ENCODE measurements around the gene NUP93.

NUP93 gene

DNA sequence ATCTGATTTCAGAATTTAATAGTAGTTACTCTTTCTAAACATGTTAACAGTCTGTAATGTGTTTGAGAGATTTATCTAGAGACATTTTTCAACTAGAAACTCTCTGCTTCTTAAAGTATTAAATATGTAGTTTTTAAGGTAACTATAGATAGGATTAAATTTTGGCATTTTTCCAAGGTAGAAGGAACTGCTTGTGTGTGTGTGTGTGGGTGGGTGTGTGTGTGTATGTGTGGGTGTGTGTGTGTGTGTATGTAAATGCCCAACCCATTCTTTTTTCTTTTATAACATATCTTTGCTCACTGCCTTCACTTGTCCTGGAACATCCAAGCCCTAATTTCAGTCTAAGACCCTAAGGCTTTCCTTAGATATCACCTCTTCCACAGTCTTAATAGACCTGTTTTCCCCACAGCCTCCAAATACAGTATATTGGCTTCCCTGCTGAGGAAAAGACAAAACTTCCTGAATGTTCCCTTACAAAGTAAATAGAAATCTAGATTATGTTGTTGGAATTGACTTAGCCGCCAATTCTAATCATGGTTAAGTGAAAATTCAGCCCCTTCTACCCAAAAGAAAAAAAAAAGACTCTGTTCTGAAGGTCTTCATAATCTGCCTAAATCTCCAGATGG is 33.5 kb downstream of the NUP93 start:
- H3K27ac ChIP-seq (ENCODE audit: low read depth, low read length), result no peak overlapping the region
- no peak overlapping the region for H3K4me3 ChIP-seq (ENCODE audit: low read depth, low read length)
- peaks cover 14% of the 10 kb centered on the region for H3K36me3 ChIP-seq (ENCODE audit: insufficient read depth, low read length)
- H3K27me3 ChIP-seq (ENCODE audit: insufficient read depth, low read length), result no peaks in the 10 kb centered on the region
- H3K79me2 ChIP-seq (ENCODE audit: control insufficient read depth, insufficient read depth, low read length, unreplicated experiment), result no peaks in the 10 kb centered on the region
- no peak overlapping the region for H2AFZ ChIP-seq (ENCODE audit: low read length, unreplicated experiment)
- H3K4me1 ChIP-seq (ENCODE audit: control insufficient read depth, insufficient read depth, low read length, unreplicated experiment), result no peaks in the 10 kb centered on the region

- H2AFZ ChIP-seq (ENCODE audit: low read length, unreplicated experiment), result no peak overlapping the region
- H3K27me3 ChIP-seq (ENCODE audit: insufficient read depth, low read length), result no peaks in the 10 kb centered on the region
- peaks cover 3% of the 10 kb centered on the region for H3K36me3 ChIP-seq (ENCODE audit: insufficient read depth, low read length)
- H3K27ac ChIP-seq (ENCODE audit: low read depth, low read length), result no peak overlapping the region
- no peak overlapping the region for H3K4me3 ChIP-seq (ENCODE audit: low read depth, low read length)
- no peaks in the 10 kb centered on the region for H3K79me2 ChIP-seq (ENCODE audit: control insufficient read depth, insufficient read depth, low read length, unreplicated experiment)
- H3K4me1 ChIP-seq (ENCODE audit: control insufficient read depth, insufficient read depth, low read length, unreplicated experiment), result no peaks in the 10 kb centered on the region
Observed at GRCh38 chr16:56764835-56765234, 34.9 kb downstream of the NUP93 start.

GRCh38 chr16:56765949-56766348 is 36.0 kb downstream of the NUP93 start:
- Histone ChIP-seq H3K27ac (ENCODE audit: low read depth, low read length) (no peak overlapping the region), H3K27me3 (ENCODE audit: insufficient read depth, low read length) (no peaks in the 10 kb centered on the region), H2AFZ (ENCODE audit: low read length, unreplicated experiment) (no peak overlapping the region), H3K4me3 (ENCODE audit: low read depth, low read length) (no peak overlapping the region), H3K79me2 (ENCODE audit: control insufficient read depth, insufficient read depth, low read length, unreplicated experiment) (no peaks in the 10 kb centered on the region), H3K4me1 (ENCODE audit: control insufficient read depth, insufficient read depth, low read length, unreplicated experiment) (no peaks in the 10 kb centered on the region), H3K36me3 (ENCODE audit: insufficient read depth, low read length) (no peaks in the 10 kb centered on the region)

- no peaks in the 10 kb centered on the region for H3K4me1 ChIP-seq (ENCODE audit: control insufficient read depth, insufficient read depth, low read length, unreplicated experiment)
- no peaks in the 10 kb centered on the region for H3K36me3 ChIP-seq (ENCODE audit: insufficient read depth, low read length)
- no peak overlapping the region for H3K27ac ChIP-seq (ENCODE audit: low read depth, low read length)
- H3K4me3 ChIP-seq (ENCODE audit: low read depth, low read length), result no peak overlapping the region
- no peak overlapping the region for H2AFZ ChIP-seq (ENCODE audit: low read length, unreplicated experiment)
- peaks cover 6% of the 10 kb centered on the region for H3K79me2 ChIP-seq (ENCODE audit: control insufficient read depth, insufficient read depth, low read length, unreplicated experiment)
- H3K27me3 ChIP-seq (ENCODE audit: insufficient read depth, low read length), result no peaks in the 10 kb centered on the region
Observed at GRCh38 chr16:56767024-56767423, 37.1 kb downstream of the NUP93 start.

- Histone ChIP-seq H3K4me3 (ENCODE audit: low read depth, low read length) (no peak overlapping the region), H3K36me3 (ENCODE audit: insufficient read depth, low read length) (no peaks in the 10 kb centered on the region), H3K4me1 (ENCODE audit: control insufficient read depth, insufficient read depth, low read length, unreplicated experiment) (no peaks in the 10 kb centered on the region), H3K27ac (ENCODE audit: low read depth, low read length) (no peak overlapping the region), H3K27me3 (ENCODE audit: insufficient read depth, low read length) (no peaks in the 10 kb centered on the region), H3K79me2 (ENCODE audit: control insufficient read depth, insufficient read depth, low read length, unreplicated experiment) (peaks cover 19% of the 10 kb centered on the region), H2AFZ (ENCODE audit: low read length, unreplicated experiment) (no peak overlapping the region)
Observed at GRCh38 chr16:56769677-56770076, 39.7 kb downstream of the NUP93 start.

DNA sequence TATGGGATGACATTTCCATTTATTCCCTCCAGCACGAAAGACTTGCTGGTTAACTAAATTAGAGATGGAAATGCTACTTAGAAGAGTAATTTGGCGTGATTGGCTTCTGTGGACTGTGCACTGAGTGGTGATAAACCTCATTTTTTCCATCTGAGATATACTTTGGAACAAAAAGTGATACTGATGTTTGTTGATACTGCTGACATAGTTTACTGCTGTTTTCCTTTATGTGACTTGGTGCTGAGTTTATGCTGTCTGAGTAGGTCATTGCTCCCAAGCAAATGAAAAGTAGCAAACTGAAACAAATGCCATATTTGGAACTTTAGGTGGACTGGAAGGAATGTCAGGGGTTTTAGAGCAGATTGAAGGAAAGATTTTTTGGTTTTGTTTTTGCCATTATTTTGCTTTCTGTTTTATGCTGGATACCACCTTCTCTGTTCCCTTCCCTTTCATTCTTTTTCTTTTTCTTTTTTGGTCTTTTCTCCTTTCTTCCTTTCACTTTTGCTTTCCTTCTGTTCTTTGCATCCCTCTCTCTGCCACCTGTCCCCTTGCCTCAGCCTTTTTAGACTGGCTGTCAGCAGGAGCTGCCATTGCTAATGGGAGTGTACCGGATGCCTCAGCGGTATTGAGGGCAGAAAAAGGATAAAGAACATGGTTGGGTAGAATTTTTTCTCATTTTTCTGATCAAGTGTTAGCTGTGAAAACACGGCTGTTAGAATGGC is 41.8 kb downstream of the NUP93 start:
- Histone ChIP-seq H3K27me3 (ENCODE audit: insufficient read depth, low read length) (no peaks in the 10 kb centered on the region), H3K79me2 (ENCODE audit: control insufficient read depth, insufficient read depth, low read length, unreplicated experiment) (peaks cover 19% of the 10 kb centered on the region), H3K4me1 (ENCODE audit: control insufficient read depth, insufficient read depth, low read length, unreplicated experiment) (no peaks in the 10 kb centered on the region), H3K36me3 (ENCODE audit: insufficient read depth, low read length) (no peaks in the 10 kb centered on the region), H3K4me3 (ENCODE audit: low read depth, low read length) (peak overlapping the region; percentile 1; the same call in 1 of the 2 replicates), H2AFZ (ENCODE audit: low read length, unreplicated experiment) (no peak overlapping the region), H3K27ac (ENCODE audit: low read depth, low read length) (no peak overlapping the region)

- Histone ChIP-seq H3K36me3 (ENCODE audit: insufficient read depth, low read length) (no peaks in the 10 kb centered on the region), H3K27ac (ENCODE audit: low read depth, low read length) (no peak overlapping the region), H2AFZ (ENCODE audit: low read length, unreplicated experiment) (no peak overlapping the region), H3K27me3 (ENCODE audit: insufficient read depth, low read length) (no peaks in the 10 kb centered on the region), H3K4me1 (ENCODE audit: control insufficient read depth, insufficient read depth, low read length, unreplicated experiment) (no peaks in the 10 kb centered on the region), H3K4me3 (ENCODE audit: low read depth, low read length) (no peak overlapping the region), H3K79me2 (ENCODE audit: control insufficient read depth, insufficient read depth, low read length, unreplicated experiment) (peaks cover 21% of the 10 kb centered on the region)
Observed at GRCh38 chr16:56773532-56773931, 43.6 kb downstream of the NUP93 start.

DNA sequence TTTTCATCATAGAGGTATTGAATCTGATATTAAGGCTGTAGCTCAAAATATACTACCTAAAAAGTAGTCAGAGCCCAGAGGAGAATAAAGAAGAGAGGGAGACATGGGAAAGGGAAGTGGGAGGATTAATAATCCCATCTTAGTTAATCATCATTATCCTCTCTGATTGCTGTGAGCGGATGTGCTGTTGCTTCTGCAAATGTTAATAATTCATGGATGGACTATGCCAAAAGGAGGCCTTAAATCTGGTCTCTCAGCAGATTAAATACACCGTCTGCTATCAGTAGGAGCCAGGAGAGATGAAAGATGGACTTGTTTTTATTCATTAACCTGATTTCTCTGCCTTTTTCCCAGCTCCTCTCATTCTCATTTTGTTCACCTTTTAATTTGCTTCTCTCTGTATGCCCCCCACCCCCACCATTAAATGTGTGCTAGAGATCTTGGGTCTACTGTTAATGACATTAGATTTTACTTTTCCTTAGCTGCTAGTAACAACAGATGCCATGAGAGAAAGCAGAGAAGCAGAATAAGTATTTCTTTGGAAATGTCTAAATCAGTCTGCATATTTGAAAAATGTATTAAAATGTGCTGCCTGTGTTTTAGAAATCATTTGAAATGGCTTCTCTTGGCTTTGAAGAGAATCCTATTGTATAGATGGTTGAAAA is 44.2 kb downstream of the NUP93 start:
- Histone ChIP-seq H3K36me3 (ENCODE audit: insufficient read depth, low read length) (no peaks in the 10 kb centered on the region), H3K27me3 (ENCODE audit: insufficient read depth, low read length) (no peaks in the 10 kb centered on the region), H2AFZ (ENCODE audit: low read length, unreplicated experiment) (no peak overlapping the region), H3K4me1 (ENCODE audit: control insufficient read depth, insufficient read depth, low read length, unreplicated experiment) (no peaks in the 10 kb centered on the region), H3K27ac (ENCODE audit: low read depth, low read length) (no peak overlapping the region), H3K79me2 (ENCODE audit: control insufficient read depth, insufficient read depth, low read length, unreplicated experiment) (peaks cover 21% of the 10 kb centered on the region), H3K4me3 (ENCODE audit: low read depth, low read length) (no peak overlapping the region)

DNA sequence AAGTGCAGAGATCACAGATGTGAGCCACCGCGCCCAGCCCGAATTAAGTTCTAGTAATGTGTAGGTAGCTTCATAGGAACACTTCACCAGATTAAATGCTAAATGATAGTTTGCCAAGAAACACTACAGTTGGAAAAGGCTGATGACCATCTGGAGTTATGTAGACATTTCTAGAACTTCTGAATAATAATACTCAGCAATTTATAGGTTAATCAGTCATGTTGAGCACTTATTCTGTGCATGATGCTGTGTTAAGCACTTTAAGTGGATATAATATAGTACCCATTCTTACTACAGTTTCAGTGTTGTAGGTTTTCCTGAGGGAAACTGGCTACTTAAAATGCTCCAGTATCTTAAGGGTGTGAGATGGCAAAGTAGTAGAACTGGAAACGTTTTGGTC is 45.2 kb downstream of the NUP93 start:
- peaks cover 4% of the 10 kb centered on the region for H3K4me1 ChIP-seq (ENCODE audit: control insufficient read depth, insufficient read depth, low read length, unreplicated experiment)
- H3K4me3 ChIP-seq (ENCODE audit: low read depth, low read length), result no peak overlapping the region
- no peaks in the 10 kb centered on the region for H3K27me3 ChIP-seq (ENCODE audit: insufficient read depth, low read length)
- H3K79me2 ChIP-seq (ENCODE audit: control insufficient read depth, insufficient read depth, low read length, unreplicated experiment), result peaks cover 24% of the 10 kb centered on the region
- no peak overlapping the region for H3K27ac ChIP-seq (ENCODE audit: low read depth, low read length)
- no peak overlapping the region for H2AFZ ChIP-seq (ENCODE audit: low read length, unreplicated experiment)
- no peaks in the 10 kb centered on the region for H3K36me3 ChIP-seq (ENCODE audit: insufficient read depth, low read length)

GRCh38 chr16:56776562-56776961 is 46.6 kb downstream of the NUP93 start:
- no peak overlapping the region for H3K4me3 ChIP-seq (ENCODE audit: low read depth, low read length)
- no peaks in the 10 kb centered on the region for H3K36me3 ChIP-seq (ENCODE audit: insufficient read depth, low read length)
- no peaks in the 10 kb centered on the region for H3K27me3 ChIP-seq (ENCODE audit: insufficient read depth, low read length)
- H3K27ac ChIP-seq (ENCODE audit: low read depth, low read length), result no peak overlapping the region
- H3K79me2 ChIP-seq (ENCODE audit: control insufficient read depth, insufficient read depth, low read length, unreplicated experiment), result peaks cover 27% of the 10 kb centered on the region
- peaks cover 6% of the 10 kb centered on the region for H3K4me1 ChIP-seq (ENCODE audit: control insufficient read depth, insufficient read depth, low read length, unreplicated experiment)
- no peak overlapping the region for H2AFZ ChIP-seq (ENCODE audit: low read length, unreplicated experiment)

- no peak overlapping the region for H3K4me3 ChIP-seq (ENCODE audit: low read depth, low read length)
- H3K4me1 ChIP-seq (ENCODE audit: control insufficient read depth, insufficient read depth, low read length, unreplicated experiment), result peaks cover 6% of the 10 kb centered on the region
- H3K27me3 ChIP-seq (ENCODE audit: insufficient read depth, low read length), result no peaks in the 10 kb centered on the region
- peaks cover 27% of the 10 kb centered on the region for H3K79me2 ChIP-seq (ENCODE audit: control insufficient read depth, insufficient read depth, low read length, unreplicated experiment)
- H3K36me3 ChIP-seq (ENCODE audit: insufficient read depth, low read length), result no peaks in the 10 kb centered on the region
- no peak overlapping the region for H2AFZ ChIP-seq (ENCODE audit: low read length, unreplicated experiment)
- H3K27ac ChIP-seq (ENCODE audit: low read depth, low read length), result no peak overlapping the region
Observed at GRCh38 chr16:56777001-56777400, 47.1 kb downstream of the NUP93 start.

Measured in ACC112 (cell line).